ENCODE measurements around the gene CHIT1.

DNA sequence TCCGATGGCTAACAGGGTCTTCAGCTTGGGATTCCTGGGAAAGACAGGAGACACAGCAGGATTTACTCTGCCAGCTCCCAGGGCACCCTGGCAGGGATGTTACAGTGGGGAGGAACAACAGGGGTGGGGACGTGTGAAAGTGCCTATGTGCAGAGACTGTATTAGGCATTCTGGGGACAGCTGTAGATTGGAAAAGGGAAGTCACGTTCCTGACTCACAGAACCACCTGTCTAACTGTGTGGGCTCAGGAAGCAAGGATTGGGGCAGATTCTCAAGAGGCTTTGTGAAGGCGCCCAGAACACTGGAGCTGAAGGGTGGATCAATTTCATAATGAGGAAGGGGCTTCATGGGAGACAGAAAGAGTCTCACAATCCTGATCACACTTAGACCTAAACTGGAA lies 4.4 kb downstream of the CHIT1 start:
- TF ChIP-seq POLR2A (IDR thresholded peaks at IDR 0.05; ENCODE audit: low read length), result no peak
- TF ChIP-seq GATA1 (IDR thresholded peaks at IDR 0.05; ENCODE audit: low read depth, low read length), result no peak
